CD4-positive, alpha-beta T cell treated with Interleukin-12 subunit alpha and Interleukin-12 subunit beta, for 1 hour (primary cell): ENCODE measurements around the gene KIF21A.
"Not testable (repeated sequence)": the region's sequence is repeated elsewhere in the genome, so short reads cannot be mapped to it uniquely, and the experiment has no call there.

Experiments
- DNase-seq: peaks from one replicate; pipeline ENCODE4 v3.0.0-alpha.2; 2020

The KIF21A gene, protein sequence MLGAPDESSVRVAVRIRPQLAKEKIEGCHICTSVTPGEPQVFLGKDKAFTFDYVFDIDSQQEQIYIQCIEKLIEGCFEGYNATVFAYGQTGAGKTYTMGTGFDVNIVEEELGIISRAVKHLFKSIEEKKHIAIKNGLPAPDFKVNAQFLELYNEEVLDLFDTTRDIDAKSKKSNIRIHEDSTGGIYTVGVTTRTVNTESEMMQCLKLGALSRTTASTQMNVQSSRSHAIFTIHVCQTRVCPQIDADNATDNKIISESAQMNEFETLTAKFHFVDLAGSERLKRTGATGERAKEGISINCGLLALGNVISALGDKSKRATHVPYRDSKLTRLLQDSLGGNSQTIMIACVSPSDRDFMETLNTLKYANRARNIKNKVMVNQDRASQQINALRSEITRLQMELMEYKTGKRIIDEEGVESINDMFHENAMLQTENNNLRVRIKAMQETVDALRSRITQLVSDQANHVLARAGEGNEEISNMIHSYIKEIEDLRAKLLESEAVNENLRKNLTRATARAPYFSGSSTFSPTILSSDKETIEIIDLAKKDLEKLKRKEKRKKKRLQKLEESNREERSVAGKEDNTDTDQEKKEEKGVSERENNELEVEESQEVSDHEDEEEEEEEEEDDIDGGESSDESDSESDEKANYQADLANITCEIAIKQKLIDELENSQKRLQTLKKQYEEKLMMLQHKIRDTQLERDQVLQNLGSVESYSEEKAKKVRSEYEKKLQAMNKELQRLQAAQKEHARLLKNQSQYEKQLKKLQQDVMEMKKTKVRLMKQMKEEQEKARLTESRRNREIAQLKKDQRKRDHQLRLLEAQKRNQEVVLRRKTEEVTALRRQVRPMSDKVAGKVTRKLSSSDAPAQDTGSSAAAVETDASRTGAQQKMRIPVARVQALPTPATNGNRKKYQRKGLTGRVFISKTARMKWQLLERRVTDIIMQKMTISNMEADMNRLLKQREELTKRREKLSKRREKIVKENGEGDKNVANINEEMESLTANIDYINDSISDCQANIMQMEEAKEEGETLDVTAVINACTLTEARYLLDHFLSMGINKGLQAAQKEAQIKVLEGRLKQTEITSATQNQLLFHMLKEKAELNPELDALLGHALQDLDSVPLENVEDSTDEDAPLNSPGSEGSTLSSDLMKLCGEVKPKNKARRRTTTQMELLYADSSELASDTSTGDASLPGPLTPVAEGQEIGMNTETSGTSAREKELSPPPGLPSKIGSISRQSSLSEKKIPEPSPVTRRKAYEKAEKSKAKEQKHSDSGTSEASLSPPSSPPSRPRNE (N-terminal part only)

DNA sequence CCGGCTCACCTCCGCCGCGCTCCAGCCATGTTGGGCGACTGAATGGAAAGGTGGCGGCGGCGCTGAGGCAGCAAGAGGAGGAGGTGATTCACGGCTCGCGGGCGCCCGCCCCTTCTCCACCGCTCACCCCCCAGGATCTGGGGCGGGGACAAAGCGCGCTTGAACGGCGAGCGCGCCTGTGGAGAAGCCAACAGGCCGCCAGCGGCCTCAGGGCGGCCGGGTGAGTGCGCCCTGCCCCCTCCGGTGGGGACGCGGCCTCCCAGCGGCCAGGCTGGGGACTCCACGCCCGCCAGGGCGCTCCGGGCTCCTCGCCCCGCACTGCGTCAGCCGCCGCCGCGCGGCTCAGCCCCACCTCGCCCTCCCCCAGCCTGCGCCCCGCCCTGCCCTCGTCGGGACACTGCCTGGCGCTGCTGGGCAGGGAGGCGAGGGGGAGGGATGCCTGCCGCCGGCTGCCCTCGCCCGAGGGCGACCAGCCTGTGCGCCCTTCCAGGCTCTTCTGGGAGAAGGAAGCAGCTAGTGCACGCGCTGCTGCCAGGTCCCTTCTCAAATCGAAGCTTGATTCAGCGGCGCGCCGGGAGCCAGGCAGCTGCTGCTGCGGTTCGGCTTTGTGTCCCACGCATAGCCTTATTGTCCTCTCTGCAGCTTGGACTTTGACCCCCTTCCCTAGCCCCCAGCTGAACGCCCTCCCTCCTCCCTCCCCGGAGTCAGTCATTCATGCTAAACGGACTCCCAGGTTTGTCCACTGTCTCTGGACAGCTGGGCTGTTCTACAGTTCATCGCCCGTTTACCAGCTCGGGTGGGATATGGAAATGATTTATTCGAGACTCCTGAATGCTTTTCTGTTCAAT, at the start of gene KIF21A:
Gene KIF21A (minus strand): TSS at position 40 of the 848 bp plus-strand sequence. CDS start 150 bp downstream, outside the sequence.
- DNase-seq, result peak; percentile 92

DNA sequence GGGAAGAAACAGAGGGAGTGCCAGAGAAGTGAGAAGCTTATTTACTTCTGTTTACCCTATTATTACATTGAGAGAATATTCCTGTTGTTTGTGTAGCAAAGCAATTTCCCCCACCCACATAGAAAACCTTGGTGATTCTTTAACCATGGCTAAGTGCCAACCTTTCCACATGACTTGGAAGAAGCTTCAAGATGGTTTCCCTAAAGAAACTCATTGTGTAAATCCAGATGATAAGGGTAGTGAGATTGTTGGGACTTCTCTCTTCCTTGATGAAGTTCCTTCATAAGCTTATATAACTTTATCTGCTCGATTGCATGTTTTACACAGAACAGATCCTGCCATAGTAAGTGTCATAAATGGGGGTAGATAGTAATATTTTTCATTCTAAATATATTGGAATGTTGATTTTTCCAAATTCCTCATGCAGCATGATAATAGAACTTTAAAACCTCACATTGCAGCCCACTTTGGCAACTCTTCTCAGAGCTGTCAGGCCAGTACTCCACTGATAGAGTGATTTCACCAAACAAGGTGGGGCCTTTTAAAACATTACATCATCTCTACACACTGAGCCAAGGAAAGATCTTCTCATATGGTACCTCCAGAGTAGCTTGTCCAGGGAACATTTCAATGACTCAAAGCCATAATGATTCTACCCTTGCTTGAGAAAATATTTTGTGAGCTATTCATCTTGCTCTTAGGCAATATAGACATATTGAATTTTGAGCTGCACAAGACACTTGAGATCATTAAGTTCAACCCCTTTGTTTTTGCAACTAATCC, 47.8 kb upstream of the KIF21A start:
- DNase-seq, result no peak

DNA sequence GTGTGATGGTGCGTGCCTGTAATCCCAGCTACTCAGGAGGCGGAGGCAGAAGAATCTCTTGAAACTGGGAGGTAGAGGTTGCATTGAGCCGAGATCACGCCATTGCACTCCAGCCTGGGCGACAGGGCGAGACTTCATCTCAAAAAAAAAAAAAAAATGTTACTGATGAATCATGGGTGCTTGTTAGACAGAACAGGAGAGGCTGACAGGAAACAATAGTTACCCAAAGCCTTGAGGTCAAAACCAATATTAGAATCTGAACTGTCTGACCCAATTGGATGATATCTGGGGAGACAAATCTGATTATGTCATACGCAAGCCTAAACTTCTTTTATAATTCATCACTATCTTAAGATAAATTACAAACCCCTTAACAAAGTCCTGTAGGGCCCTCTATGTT, 40.7 kb upstream of the KIF21A start:
- DNase-seq, result no peak

DNA sequence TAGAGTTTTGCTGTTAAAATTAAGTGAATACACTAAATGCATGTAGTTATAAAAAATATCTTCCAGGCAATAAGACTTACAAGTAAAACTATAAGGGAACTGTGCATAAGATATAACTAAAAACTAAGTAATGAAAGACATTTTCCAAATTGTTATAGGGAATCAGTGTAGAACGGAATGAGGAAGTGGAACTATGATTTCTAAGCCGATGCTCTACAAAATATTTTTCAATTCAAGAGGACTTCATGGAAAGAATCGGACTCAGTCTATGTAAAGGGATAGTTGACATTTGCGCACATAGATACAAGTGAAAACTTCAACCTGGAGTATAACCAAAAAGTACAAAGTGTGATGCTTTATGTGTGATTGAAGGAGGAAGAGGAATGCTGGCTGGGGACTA, 40.1 kb upstream of the KIF21A start:
- DNase-seq, result no peak

DNA sequence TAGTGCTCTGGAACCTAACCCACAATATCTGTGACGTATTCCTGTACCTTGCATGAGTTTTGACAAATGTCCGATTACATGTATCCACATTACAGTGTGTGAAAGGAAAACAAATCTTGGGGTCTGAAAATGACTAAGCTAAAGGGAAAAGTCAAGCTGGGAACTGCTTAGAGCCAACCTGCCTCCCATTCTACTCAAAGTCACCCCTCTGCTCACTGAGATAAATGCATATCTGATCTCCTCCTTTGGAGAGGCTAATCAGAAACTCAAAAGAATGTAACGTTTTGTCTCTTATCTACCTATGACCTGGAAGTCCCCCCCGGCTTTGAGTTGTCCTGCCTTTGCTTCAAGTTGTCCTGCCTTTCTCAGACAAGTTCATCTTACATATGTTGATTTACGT, 34.0 kb upstream of the KIF21A start:
- DNase-seq, result no peak

DNA sequence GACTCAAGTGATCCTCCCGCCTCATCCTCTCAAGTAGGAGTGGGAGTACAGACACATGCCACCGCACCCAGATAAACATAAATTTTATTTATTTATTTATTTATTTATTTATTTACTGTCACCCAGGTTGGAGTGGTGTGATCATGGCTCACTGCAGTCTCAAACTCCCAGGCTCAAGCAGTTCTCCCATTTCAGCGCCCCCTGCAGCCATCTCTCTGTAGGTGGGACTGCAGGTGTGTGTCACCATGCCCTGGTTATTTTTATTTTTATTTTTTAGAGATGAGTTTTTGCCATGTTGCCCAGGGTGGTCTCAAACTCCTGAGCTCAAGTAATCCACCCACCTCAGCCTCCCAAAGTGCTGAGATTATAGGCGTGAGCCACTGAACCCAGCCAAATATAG, 33.2 kb upstream of the KIF21A start:
- no peak for DNase-seq

DNA sequence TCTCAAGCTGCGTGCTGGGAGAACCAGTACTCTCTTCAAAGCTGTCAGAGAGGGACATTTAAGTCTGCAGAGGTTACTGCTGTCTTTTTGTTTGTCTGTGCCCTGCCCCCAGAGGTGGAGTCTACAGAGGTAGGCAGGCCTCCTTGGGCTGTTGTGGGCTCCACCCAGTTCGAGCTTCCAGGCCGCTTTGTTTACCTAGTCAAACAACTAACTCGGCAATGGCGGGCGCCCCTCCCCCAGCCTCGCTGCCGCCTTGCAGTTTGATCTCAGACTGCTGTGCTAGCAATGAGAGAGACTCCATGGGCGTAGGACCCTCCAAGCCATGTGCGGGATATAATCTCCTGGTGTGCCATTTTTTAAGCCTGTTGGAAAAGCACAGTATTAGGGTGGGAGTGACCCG, 32.2 kb upstream of the KIF21A start:
- DNase-seq, result not testable (repeated sequence)

DNA sequence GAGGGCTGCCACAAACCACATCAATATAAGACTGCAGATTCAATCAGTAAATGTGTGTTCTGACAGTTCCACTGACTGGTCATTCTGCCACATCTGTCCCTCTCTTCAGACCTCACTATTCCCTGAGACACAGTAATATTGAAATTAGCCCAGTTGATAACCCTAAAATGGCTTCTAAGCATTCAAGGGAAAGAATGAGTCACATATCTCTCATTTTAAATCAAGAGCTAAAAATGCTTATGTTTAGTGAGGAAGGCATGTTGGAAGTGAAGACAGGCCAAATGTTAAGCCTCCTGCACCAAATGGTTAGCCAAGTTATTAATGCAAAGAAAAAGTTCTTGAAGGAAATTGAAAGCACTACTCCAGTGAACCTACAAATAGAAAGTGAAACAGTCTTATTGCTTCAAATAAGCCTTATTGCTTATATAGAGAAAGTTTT, 24.5 kb upstream of the KIF21A start:
- peak; percentile 26 for DNase-seq

DNA sequence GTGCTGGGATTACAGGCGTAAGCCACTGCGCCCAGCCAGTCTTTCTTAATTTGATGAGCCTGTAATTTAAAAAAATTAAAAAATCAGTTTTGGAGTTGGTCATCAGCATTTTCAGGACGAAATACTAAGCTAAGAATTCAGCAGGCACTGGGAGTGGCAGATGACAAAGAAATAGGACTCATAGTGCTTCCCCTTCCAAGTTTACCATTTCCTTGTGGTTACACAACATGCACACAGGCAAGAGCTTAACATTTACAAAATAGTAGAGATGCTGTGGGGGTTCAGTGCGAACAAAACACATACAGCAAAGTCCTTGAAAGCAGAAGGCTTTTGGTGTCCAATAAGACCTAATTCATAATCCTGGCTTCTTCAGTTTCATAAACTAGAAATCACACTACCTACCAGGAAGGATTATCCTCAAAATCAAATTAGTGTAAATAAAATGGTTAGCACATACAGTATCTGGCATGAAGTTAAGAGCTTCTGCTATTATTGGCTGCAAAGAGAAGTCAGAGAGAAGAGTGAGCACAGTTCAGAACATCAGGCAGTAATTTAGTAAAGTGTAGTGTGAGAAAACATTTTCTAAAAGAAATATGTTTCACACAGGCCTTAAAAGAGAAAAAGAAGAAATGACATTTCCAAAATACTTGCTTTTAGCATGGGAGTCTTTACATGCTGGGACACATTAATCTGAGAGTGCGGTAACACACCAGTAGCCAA, 22.2 kb upstream of the KIF21A start:
- DNase-seq, result no peak

DNA sequence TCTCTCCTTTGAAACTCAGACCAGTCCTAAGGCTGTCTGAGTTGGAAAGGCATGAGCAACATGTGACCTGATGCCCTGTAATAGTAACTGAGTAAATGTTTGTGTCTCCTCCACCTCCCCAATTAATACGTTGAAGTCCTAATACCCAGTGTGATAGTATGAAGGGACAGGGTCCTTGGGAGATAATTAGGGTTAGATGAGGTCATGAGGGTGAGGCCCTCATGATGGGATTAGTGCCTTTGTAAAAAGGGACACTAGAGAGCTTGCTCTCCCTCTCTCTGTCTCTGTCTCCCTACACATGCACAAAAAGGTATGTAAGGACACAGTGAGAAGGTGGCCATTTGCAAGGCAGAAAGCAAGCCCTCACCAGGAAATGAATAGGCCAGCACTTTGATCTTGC, 18.1 kb upstream of the KIF21A start:
- no peak for DNase-seq

DNA sequence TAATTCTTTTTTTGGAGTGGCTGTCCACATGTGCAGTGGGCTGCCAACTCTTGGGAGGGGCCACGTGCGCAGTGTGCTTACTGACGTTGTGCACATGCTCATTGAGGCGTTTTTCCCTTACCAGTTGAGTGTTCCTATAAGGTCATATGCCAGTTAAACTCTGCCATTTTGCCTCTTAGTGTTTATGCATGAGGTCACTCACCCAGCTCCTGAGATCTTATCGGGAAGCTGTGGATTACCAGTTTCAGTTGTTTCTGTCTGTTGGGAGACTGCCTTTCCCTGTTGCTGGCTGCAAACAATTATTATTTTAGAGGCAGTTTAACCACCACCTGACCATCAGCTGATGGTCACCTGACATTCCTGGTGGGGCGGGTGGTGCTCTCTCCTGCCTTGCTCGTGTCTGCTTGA, 16.1 kb upstream of the KIF21A start:
- no peak for DNase-seq

DNA sequence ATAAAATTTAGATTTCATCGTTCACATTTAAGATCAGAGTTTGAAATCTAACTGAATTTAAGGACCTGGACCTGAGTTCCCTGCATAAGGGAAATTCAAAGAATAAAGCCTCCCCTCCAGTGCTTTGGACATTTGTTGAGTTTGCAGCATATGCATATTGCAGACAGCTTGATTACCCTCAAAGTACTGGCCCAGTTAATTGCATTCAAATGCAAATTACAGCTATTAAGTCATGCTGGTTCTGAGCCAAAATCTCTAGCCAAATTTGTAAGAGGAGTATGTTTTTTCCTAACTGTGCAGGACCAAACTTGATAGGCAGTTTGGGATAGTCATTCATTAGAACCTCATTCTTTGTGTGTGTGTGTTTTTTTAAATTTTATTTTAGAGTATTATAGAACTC, 9.1 kb upstream of the KIF21A start:
- no peak for DNase-seq

DNA sequence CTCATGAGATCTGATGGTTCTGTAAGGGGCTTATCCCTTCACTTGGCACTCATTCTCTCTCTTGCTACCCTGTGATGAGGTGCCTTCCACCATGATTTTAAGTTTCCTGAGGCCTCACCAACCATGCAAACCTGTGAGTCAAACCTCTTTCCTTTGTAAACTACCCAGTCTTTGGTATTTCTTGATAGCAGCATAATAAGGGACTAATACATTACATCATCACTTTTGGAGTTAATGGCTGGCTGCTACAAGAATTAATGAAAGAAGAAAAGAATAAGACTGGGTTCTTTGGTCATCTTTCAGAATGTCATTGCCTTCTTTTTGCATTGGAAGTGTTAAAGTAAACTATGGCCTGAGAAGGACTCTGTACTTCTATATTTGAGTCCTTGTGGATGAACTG, 5.1 kb upstream of the KIF21A start:
- no peak for DNase-seq

DNA sequence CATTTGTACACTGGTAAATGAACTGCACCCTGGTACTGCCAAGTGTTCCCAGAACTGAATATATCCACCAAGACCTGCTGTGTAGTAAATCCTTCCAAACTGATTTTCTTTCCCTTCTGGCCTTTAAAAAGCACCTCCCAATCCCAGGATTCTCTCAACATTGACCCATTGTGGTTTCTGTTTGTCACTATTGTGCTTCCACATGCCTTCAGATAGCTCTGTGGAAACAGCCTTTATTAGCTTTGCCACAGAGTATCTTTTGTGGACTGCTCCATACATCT, 949 bp upstream of the KIF21A start:
- no peak for DNase-seq

DNA sequence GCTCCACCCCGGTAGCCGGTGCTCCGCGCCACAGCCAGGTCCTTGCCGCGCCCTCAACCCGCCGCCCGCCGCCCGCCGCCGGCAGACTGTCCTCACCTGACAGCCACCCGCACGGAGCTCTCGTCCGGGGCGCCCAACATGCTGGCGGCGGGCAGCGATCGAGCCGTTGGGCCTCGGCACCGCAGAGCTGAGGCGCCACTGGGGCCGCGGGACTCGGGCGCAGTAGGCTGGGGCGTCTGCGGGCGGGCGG, 164 bp downstream of the KIF21A start:
- DNase-seq, result no peak

DNA sequence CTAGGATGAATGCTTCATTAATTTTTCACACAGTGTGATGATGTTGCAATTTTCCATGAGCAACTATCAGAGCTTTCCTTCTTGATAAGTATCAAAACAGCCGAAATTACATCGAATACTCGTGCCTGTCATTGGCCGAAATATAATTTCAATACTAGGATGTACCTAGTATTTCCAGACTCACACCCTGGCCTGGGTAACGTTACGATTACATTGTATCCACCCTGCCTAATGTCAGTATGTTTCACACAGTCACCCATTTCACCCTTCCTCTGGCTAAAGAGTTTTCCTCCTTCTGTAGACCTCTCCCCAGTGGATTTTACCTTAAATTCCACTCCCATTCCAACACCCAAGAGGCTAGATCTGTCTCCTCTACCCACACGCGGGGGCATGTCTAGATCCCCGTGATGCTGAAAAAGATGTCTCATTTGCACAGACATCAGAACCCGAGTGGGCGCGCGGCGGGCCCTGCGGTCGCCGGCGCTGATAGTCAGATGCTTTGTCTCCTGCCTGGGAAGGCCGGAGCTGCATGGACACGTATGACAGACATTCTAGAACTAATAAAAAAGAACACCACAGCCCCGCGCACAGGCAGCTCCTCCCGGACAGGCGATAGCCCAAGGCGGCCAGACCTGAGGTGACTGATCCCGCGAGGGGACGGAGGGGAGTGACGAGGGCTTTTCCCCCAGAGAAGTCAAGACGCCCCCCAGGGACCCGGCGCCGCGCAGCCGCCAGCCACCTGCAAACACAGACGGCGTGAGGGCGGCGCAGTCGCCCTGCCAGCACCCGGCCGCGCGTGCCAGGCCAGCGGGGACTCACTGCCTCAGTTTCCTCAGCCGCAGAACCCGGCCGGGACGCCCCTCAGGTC, 723 bp downstream of the KIF21A start:
- DNase-seq, result peak; percentile 34

DNA sequence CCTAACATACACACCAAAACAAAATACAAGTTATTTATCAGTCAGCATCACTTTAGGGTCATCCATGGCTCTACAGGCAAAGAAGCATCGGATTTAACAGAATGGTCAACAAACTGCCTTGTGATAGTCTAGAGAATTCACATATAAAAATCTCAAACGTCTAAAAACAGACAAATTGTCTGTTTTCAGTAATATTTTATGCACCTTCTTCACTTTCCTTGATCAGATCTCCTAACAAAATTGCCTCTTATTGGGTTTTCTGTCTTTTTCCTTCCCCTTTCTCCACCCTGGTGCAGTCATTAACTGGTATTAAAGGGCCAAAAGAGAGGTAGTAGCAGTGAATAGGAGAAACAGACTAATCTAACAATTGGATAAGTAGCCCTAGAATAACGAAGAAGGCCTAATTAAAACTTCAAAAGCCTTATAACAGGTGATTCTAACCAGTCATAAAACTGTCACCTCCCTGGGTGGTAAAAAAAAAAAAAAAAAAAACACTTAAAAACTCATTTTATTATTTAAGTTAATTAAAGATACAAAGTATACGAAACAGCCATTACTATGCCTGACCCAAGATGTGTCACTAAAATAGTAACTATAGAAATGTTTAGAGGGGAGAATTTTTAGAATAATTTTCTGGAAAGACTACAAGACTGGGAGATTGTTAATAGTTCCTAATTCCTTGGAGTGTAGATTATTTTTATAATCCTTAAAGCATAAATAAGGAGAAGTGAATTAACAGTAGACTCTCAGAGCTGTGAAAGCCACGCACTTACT, 1.5 kb downstream of the KIF21A start:
- no peak for DNase-seq

DNA sequence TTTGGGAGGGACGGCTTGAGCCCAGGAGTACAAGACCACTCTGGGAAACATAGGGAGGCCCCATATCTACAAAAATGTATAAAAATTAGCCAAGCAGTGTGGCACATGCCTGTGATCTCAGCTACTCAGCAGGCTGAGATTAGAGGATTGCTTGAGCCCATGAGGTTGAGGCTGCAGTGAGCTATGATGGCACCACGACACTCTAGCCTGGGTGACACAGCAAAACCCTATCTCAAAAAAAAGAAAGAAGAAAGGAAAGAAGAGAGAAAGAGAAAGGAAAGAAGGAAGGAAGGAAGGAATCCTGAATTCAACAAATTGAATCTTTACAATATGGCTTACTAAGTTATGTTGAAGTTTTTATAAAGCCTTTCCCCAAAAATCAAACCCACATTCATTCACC, 2.1 kb downstream of the KIF21A start:
- DNase-seq, result no peak

DNA sequence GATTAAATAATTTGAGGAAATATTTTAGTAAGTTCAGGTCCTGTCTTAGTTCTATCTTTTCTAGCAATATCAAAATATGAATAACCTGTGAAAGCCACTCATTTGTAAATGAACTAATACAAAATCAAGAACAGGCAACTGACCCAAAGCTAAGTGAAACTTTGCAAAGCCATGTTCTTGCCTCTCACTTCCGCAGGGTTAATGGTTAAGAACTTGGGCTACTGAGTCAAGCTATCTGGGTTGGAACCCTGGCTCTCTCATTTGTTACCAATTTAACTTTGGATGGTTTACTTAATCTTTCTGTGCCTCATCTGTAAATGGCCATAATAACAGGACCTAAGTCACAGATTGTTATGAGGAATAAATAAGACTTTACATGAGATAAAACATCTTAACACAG, 2.8 kb downstream of the KIF21A start:
- no peak for DNase-seq
